Measurements from ENCODE around the gene POLR1D.
"Not testable (repeated sequence)": the region's sequence is repeated elsewhere in the genome, so short reads cannot be mapped to it uniquely, and the experiment has no call there.

Gene POLR1D

GRCh38 chr13:27619093-27619727 is 2.5 kb upstream of the POLR1D start:
- DNase-seq = no peak

GRCh38 chr13:27619728-27620376 is 1.8 kb upstream of the POLR1D start:
- peak in 1 of 2 experiments; percentile 9 for DNase-seq

GRCh38 chr13:27620377-27621115 is 1.1 kb upstream of the POLR1D start, which contains the start of gene LNX2:
Gene LNX2 (minus strand): TSS chr13:27620529. CDS start chr13:27581703, 38,826 bp downstream.
- DNase-seq = peak; percentile 95 to 96

- no peak for DNase-seq
Measured at GRCh38 chr13:27621116-27621365, 651 bp upstream of the POLR1D start.

GRCh38 chr13:27622102-27622820 is 569 bp downstream of the POLR1D start:
- DNase-seq = no peak

- no peak for DNase-seq
Measured at GRCh38 chr13:27622881-27623280, 1.2 kb downstream of the POLR1D start.

- DNase-seq = no peak
Measured at GRCh38 chr13:27624071-27624470, 2.4 kb downstream of the POLR1D start.

- DNase-seq = no peak
Measured at GRCh38 chr13:27625839-27626238, 4.1 kb downstream of the POLR1D start.

GRCh38 chr13:27627380-27627779 is 5.7 kb downstream of the POLR1D start:
- no peak for DNase-seq

GRCh38 chr13:27628081-27628480 is 6.4 kb downstream of the POLR1D start:
- no peak for DNase-seq

- DNase-seq = not testable (repeated sequence)
Measured at GRCh38 chr13:27628766-27629165, 7.1 kb downstream of the POLR1D start.

GRCh38 chr13:27631156-27631555 is 9.5 kb downstream of the POLR1D start:
- DNase-seq = no peak

GRCh38 chr13:27631665-27632064 is 10.0 kb downstream of the POLR1D start:
- no peak for DNase-seq

- no peak for DNase-seq
Measured at GRCh38 chr13:27632214-27632613, 10.5 kb downstream of the POLR1D start.

GRCh38 chr13:27632648-27633047 is 11.0 kb downstream of the POLR1D start:
- no peak for DNase-seq

GRCh38 chr13:27634231-27634630 is 12.5 kb downstream of the POLR1D start:
- no peak for DNase-seq

GRCh38 chr13:27634791-27635190 is 13.1 kb downstream of the POLR1D start:
- DNase-seq = no peak

GRCh38 chr13:27635266-27635665 is 13.6 kb downstream of the POLR1D start:
- no peak for DNase-seq

GRCh38 chr13:27636589-27637288 is 15.0 kb downstream of the POLR1D start:
- DNase-seq = no peak

GRCh38 chr13:27637289-27637626 is 15.6 kb downstream of the POLR1D start:
- DNase-seq = no peak

GRCh38 chr13:27638001-27638400 is 16.3 kb downstream of the POLR1D start:
- DNase-seq = no peak

- DNase-seq = no peak
Measured at GRCh38 chr13:27638521-27638920, 16.8 kb downstream of the POLR1D start.

GRCh38 chr13:27639186-27639585 is 17.5 kb downstream of the POLR1D start:
- DNase-seq = no peak
